ENCODE measurements around the gene ALKBH4. TPM values are rescaled to one million over a fixed set of nuclear protein-coding genes. Genes with fewer than 3 reads are reported as not detected.

The ALKBH4 gene
- total and polyA plus RNA-seq, 10 of the 15 experiments (the other 5 are each of a cell fraction or from before 2014, with no cell fraction given): 4.1 to 16.9 (median 11.3) TPM

DNA sequence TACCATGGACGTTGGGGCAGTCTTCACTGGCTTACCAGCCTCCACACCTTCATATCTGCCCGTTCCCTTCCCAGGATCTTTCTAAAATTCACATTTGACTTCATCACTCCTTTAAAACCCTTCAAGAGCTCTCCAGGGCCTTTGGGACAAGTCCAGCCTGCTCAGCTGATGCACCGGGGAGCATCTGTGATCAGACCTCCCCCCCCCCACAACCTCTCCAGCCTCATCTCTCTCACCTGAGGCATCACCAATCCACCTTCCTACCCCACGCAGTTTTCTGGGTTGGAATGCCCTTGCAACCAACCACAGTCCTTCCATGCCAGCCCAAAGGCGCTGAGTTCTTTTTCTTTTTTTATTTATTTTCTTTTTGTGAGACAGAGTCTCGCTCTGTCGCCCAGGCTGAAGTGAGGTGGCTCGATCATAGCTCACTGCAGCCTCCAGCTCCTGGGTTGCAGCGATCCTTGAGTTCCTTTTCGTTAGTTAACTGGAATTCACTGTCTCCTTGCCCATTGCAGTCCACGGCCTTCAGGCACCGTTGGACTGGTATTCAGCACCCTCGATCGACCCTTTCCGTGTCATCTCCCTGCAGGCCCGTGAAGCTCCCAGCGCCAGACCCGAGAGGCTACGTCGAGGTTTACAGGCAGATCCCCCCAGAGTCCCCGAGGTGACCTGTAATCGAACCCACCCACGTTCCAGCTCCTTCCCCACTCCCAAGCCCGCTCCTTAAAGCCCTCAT, 654 bp downstream of the ALKBH4 start:
- POLR2A ChIA-PET: interaction anchor here (0.6 to 2.4 kb wide), 7 partner anchors 19 to 559 kb away, joined by 3 to 9 read pairs (median 4); partner anchors contain the start of gene ORAI2
- peak overlapping the region; percentile 89 for H3K27ac ChIP-seq (ENCODE audit: control insufficient read depth, insufficient read depth)
- ATAC-seq (no peak), DNase-seq (ENCODE audit: low read depth, low spot score) (no peak), FAIRE-seq (peak; percentile 35)
- TSS peak; percentile 64 for BruUV-seq (replicated peaks)
- peak overlapping the region; percentile 99 for H2AFZ ChIP-seq (ENCODE audit: control insufficient read depth, low read depth, low read length)
- no peaks in the 10 kb centered on the region for H3K27me3 ChIP-seq (replicated peaks in 1 of 2; ENCODE audit: control insufficient read depth in 2 of 2, insufficient read depth in 2 of 2, low read length in 1 of 2)
- H3K4me1 ChIP-seq (ENCODE audit: control insufficient read depth, insufficient read depth, low read length): peaks cover 15% of the 10 kb centered on the region
- WGBS (ENCODE audit: insufficient coverage, insufficient replicate concordance, low lambda C conversion rate, missing lambda C conversion rate): 22% methylated on average over 24 of the region's 24 CpGs
- H3K36me3 ChIP-seq (ENCODE audit: control insufficient read depth in 2 of 2, insufficient read depth in 2 of 2, low read length in 1 of 2): peaks cover 5 to 11% of the 10 kb centered on the region in 2 experiments; a peak in 3 of 4 replicates
- TF ChIP-seq PAX5 (IDR thresholded peaks at IDR 0.05; ENCODE audit: borderline replicate concordance, low read depth, low read length): 0 out of 2 replicates have a peak, but pooled peaks have one; percentile 1
- TF ChIP-seq, protein P1, sequence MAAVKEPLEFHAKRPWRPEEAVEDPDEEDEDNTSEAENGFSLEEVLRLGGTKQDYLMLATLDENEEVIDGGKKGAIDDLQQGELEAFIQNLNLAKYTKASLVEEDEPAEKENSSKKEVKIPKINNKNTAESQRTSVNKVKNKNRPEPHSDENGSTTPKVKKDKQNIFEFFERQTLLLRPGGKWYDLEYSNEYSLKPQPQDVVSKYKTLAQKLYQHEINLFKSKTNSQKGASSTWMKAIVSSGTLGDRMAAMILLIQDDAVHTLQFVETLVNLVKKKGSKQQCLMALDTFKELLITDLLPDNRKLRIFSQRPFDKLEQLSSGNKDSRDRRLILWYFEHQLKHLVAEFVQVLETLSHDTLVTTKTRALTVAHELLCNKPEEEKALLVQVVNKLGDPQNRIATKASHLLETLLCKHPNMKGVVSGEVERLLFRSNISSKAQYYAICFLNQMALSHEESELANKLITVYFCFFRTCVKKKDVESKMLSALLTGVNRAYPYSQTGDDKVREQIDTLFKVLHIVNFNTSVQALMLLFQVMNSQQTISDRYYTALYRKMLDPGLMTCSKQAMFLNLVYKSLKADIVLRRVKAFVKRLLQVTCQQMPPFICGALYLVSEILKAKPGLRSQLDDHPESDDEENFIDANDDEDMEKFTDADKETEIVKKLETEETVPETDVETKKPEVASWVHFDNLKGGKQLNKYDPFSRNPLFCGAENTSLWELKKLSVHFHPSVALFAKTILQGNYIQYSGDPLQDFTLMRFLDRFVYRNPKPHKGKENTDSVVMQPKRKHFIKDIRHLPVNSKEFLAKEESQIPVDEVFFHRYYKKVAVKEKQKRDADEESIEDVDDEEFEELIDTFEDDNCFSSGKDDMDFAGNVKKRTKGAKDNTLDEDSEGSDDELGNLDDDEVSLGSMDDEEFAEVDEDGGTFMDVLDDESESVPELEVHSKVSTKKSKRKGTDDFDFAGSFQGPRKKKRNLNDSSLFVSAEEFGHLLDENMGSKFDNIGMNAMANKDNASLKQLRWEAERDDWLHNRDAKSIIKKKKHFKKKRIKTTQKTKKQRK (IDR thresholded peaks at IDR 0.05; ENCODE audit: low read depth, low read length): no peak
- TF ChIP-seq, protein P2, sequence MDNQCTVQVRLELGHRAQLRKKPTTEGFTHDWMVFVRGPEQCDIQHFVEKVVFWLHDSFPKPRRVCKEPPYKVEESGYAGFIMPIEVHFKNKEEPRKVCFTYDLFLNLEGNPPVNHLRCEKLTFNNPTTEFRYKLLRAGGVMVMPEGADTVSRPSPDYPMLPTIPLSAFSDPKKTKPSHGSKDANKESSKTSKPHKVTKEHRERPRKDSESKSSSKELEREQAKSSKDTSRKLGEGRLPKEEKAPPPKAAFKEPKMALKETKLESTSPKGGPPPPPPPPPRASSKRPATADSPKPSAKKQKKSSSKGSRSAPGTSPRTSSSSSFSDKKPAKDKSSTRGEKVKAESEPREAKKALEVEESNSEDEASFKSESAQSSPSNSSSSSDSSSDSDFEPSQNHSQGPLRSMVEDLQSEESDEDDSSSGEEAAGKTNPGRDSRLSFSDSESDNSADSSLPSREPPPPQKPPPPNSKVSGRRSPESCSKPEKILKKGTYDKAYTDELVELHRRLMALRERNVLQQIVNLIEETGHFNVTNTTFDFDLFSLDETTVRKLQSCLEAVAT (IDR thresholded peaks at IDR 0.05): 0 out of 2 replicates have a peak, but pooled peaks have one; percentile 18
- peak overlapping the region; percentile 92 for H3K4me2 ChIP-seq (ENCODE audit: control insufficient read depth, insufficient read depth)
- SMC1A ChIA-PET (ENCODE audit: uncharacterized antibody, unreplicated experiment): interaction anchor here (0.8 to 3.2 kb wide), 5 partner anchors 18 to 68 kb away, joined by 3 to 18 read pairs (median 3); partner anchors contain the start of gene PRKRIP1
- H3K9ac ChIP-seq (ENCODE audit: control insufficient read depth, insufficient read depth, low read length): peak overlapping the region; percentile 98
- peak overlapping the region; percentile 93 for H3K4me3 ChIP-seq
- CTCF ChIA-PET: interaction anchor here (1.0 to 7.0 kb wide), 6 partner anchors 13 to 61 kb away, joined by 3 to 94 read pairs (median 11); partner anchors contain the start of gene POLR2J
- intact Hi-C loops (cut with micrococcal nuclease; ENCODE audit: unreplicated experiment): no loop called here
- RAD21 ChIA-PET (ENCODE audit: unreplicated experiment): interaction anchor here (0.6 to 1.6 kb wide), 8 partner anchors 18 to 185 kb away, joined by 3 to 11 read pairs (median 3); no protein-coding TSS in a partner anchor
- peaks cover 33% of the 10 kb centered on the region for H3K79me2 ChIP-seq (ENCODE audit: control insufficient read depth, insufficient read depth, low read length)
- no peaks in the 10 kb centered on the region for H3K9me3 ChIP-seq (replicated peaks; ENCODE audit: control insufficient read depth, insufficient read depth, low read length)
- in situ Hi-C loops (cut with MboI): no loop called here
- no peaks in the 10 kb centered on the region for H4K20me1 ChIP-seq (ENCODE audit: control insufficient read depth, insufficient read depth)

Measured in GM12878 (cell line).